HEK293T (cell line): ENCODE results near the gene ADCY9.

Experiments used
- CTCF ChIA-PET: fragments of 350-600 bp; formaldehyde crosslinking; extraction: SDS; loops from one replicate; lab custom pipeline; 2021; ENCODE audit warnings: antibody characterized with exemption, inconsistent platforms; lab: Yijun Ruan, JAX
- POLR2A ChIA-PET: fragments of 350-600 bp; formaldehyde crosslinking; extraction: SDS; loops from one replicate; lab custom pipeline; 2020; ENCODE audit warnings: antibody characterized with exemption, inconsistent platforms; lab: Yijun Ruan, JAX
- DNase-seq: peaks from one replicate; pipeline ENCODE4 v3.0.0; 2012; ENCODE audit warnings: mixed read lengths; ENCODE audit errors: extremely low spot score
- ARNT ChIP-seq: fragments of 450-650 bp; IDR thresholded peaks from 2 replicates; pipeline ENCODE4 v1.6.1; 2017; ENCODE audit warnings: mild to moderate bottlenecking
- BHLHE40 ChIP-seq: fragments of 450-650 bp; IDR thresholded peaks from 2 replicates; pipeline ENCODE4 v1.6.1; 2016; ENCODE audit warnings: mild to moderate bottlenecking, moderate library complexity, borderline replicate concordance
- CTBP1 ChIP-seq: fragments of 450-650 bp; IDR thresholded peaks from 2 replicates; pipeline ENCODE4 v1.6.1; 2016; ENCODE audit warnings: borderline replicate concordance
- ELF4 ChIP-seq: fragments of 450-650 bp; IDR thresholded peaks from 2 replicates; pipeline ENCODE4 v1.6.1; 2017; ENCODE audit warnings: antibody characterized with exemption
- FOXA1 ChIP-seq: fragments of 450-650 bp; IDR thresholded peaks from 2 replicates; pipeline ENCODE4 v1.6.1; 2016; ENCODE audit warnings: mild to moderate bottlenecking
- FOXK2 ChIP-seq: fragments of 450-650 bp; IDR thresholded peaks from 2 replicates; pipeline ENCODE4 v1.6.1; 2016; ENCODE audit warnings: mild to moderate bottlenecking
- FOXM1 ChIP-seq: fragments of 450-650 bp; IDR thresholded peaks from 2 replicates; pipeline ENCODE4 v1.6.1; 2017; ENCODE audit warnings: mild to moderate bottlenecking, borderline replicate concordance
- HDGF ChIP-seq: fragments of 450-650 bp; IDR thresholded peaks from 2 replicates; pipeline ENCODE4 v1.6.1; 2017; ENCODE audit warnings: antibody characterized with exemption, borderline replicate concordance
- L3MBTL2 ChIP-seq: fragments of 450-650 bp; conservative IDR thresholded peaks from 2 replicates; pipeline ENCODE4 v1.6.1; 2016; ENCODE audit warnings: mild to moderate bottlenecking
- LEF1 ChIP-seq: fragments of 450-650 bp; IDR thresholded peaks from 2 replicates; pipeline ENCODE4 v1.6.1; 2017; ENCODE audit warnings: mild to moderate bottlenecking, borderline replicate concordance
- NFRKB ChIP-seq: fragments of 450-650 bp; IDR thresholded peaks from 2 replicates; pipeline ENCODE4 v1.6.1; 2016; ENCODE audit warnings: mild to moderate bottlenecking, moderate library complexity
- SP1 ChIP-seq: fragments of 450-650 bp; IDR thresholded peaks from 2 replicates; pipeline ENCODE4 v1.6.1; 2017
- SUZ12 ChIP-seq: fragments of 450-650 bp; IDR thresholded peaks from 2 replicates; pipeline ENCODE4 v1.6.1; 2016; ENCODE audit warnings: mild to moderate bottlenecking
- TARDBP ChIP-seq: fragments of 450-650 bp; IDR thresholded peaks from 2 replicates; pipeline ENCODE4 v1.6.1; 2016
- ZNF384 ChIP-seq: fragments of 450-650 bp; IDR thresholded peaks from 2 replicates; pipeline ENCODE4 v1.6.1; 2016
- TF ChIP-seq, protein P1 (sequence below): fragments of 450-650 bp; IDR thresholded peaks from 2 replicates; pipeline ENCODE4 v1.6.1; 2016

ADCY9 gene

DNA sequence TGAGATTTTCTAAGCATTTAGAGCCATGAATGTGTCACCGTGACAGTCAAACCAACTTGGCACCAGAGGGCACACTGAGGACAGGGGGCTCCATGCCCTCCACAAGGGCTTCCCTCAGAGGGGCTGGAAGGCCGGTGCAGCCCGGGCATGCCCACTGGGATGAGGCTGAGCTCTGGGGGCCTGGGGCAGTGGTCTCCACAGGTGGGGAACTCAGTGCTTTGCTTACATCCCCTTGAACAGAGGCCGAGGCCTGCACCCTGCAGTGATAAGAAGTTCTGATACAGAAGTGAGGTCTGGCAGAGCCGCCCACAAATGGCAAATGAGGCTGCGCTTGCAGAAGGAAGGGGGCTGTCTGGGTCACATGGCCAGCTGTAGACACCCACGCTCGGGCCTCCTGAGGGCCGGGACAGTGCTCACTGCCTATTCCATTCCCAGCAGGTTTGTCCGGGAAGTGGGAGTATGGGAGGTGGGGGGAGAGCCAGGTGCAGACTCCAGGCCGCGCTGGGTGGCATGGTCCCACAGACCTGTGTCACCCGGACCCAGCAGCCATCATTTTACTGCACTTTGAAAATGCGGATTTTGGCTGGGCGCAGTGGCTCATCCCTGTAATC is 118.9 kb downstream of the ADCY9 start:
- POLR2A ChIA-PET = no interaction called here
- CTCF ChIA-PET = no interaction called here
- no peak for DNase-seq
- TF ChIP-seq SUZ12 (no peak), CTBP1 (no peak), LEF1 (no peak), SP1 (no peak), L3MBTL2 (no peak)

DNA sequence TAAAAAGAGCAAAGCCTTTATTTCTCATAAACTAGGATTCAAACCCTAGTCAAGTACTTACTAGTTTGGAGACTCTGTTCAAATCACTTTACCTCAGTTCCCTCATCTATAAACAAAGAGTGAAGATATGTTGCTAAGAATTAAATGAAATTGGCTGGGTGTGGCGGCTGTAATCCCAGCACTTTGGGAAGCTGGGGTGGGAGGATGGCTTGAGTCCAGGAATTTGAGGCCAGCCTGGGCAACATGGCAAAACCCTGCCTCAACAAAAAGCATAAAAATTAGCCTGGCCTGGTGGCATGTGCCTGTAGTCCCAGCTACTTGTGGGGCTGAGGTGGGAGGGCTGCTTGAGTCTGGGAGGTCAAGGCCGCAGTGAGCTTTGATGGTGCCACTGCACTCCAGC is 121.2 kb downstream of the ADCY9 start:
- POLR2A ChIA-PET = no interaction called here
- CTCF ChIA-PET = no interaction called here

DNA sequence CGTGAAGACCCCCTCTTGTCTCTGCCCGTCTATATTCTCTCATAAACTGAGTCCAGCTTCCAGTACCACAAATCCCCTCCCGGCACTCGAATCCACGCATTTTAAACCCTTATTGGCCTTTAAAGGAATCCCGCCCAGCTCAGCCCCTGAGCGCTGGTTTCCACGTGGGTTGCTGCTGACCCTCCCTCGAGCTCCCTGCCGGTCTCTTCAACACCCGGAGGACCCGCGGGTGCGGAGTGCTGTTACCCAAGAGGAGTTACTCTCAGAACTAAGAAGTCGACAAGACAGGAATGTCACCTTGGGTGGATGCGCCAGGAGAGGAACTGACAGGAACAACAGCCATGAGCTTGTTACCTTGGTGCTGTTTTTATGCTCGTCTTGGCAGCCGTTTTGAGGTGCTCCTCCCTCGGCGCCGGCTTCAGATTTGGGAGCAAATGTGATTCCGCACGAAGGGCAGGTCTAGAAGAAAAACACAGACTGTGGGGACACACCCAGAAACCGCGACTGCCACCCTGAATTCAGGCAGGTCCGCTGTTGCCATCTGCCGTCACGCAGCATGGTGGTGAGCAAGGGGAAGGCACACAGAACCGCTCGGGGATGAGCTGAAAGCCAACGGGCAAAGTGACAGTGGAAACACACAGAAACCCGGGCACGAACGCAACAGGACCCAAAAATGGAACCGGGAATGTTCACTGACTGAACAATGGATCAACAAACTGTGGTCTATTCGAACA is 123.0 kb downstream of the ADCY9 start:
- CTCF ChIA-PET = no interaction called here

More for the DNA sequence above, 121.2 kb downstream of the ADCY9 start:
- no peak for TF ChIP-seq L3MBTL2
- no peak for TF ChIP-seq HDGF
- TF ChIP-seq FOXM1 = no peak
- TF ChIP-seq FOXA1 = no peak
- TF ChIP-seq FOXK2 = no peak
- no peak for TF ChIP-seq ARNT
- no peak for TF ChIP-seq ZNF384
- TF ChIP-seq NFRKB = no peak
- no peak for TF ChIP-seq CTBP1
- TF ChIP-seq, protein P1, sequence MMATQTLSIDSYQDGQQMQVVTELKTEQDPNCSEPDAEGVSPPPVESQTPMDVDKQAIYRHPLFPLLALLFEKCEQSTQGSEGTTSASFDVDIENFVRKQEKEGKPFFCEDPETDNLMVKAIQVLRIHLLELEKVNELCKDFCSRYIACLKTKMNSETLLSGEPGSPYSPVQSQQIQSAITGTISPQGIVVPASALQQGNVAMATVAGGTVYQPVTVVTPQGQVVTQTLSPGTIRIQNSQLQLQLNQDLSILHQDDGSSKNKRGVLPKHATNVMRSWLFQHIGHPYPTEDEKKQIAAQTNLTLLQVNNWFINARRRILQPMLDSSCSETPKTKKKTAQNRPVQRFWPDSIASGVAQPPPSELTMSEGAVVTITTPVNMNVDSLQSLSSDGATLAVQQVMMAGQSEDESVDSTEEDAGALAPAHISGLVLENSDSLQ = no peak
- no peak for TF ChIP-seq BHLHE40
- TF ChIP-seq TARDBP = no peak
- TF ChIP-seq SUZ12 = no peak
- no peak for TF ChIP-seq SP1
- no peak for TF ChIP-seq ELF4
- no peak for TF ChIP-seq LEF1
- DNase-seq = no peak

DNA sequence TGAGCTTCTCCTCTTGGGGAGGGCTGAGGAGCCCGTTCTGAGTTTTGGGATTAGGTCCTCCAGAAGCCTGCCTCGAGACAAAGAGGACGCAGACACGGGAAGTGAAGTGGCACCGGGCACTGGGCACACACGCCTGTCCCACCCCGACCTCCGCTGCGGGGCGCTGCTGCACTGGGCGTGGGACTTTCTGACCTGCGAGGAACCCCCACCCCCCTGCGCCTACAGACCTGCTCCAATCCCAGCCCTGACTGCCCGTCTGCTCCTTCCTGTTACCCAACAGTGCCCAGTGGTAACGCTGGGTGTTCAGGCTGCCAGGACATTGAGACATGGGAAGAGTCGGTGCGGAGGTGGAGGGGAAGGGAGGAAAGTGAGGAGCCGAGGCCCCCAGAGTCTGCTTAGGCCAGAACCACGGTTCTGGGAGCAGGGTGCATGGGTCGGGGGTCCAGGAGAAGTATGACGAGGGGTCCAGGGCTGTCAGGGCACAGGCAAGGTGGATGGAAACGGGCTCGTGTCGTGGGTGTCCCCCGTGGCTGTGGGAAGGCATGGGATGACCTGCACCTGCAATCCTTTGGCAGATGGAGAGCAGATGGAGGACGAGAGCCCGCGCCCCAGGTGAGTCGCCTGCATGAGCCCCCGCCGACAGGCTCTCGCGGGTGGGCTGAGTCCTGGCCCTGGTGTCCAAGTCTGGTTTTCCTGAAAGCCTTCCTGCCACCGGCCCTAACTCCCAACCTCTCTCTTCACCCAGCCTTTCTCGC is 123.8 kb downstream of the ADCY9 start:
- TF ChIP-seq ELF4 (no peak), FOXM1 (no peak), BHLHE40 (no peak), LEF1 (no peak), CTBP1 (no peak), SP1 (no peak)
- ChIA-PET POLR2A (interaction anchor here (0.6 kb wide), 1 partner anchor 10 kb away, joined by 3 read pairs; no protein-coding TSS in a partner anchor), CTCF (no interaction called here)
- no peak for DNase-seq

More for the DNA sequence above, 123.0 kb downstream of the ADCY9 start:
- no peak for DNase-seq
- POLR2A ChIA-PET = interaction anchor here (0.6 kb wide), 1 partner anchor 10 kb away, joined by 3 read pairs; no protein-coding TSS in a partner anchor
- TF ChIP-seq L3MBTL2 (no peak), HDGF (no peak), LEF1 (no peak), TARDBP (no peak), ELF4 (no peak), CTBP1 (no peak), FOXM1 (no peak), NFRKB (no peak), ZNF384 (no peak), ARNT (no peak), FOXA1 (no peak), SUZ12 (no peak), FOXK2 (no peak), BHLHE40 (no peak), SP1 (no peak)
- TF ChIP-seq, protein P1 = no peak

DNA sequence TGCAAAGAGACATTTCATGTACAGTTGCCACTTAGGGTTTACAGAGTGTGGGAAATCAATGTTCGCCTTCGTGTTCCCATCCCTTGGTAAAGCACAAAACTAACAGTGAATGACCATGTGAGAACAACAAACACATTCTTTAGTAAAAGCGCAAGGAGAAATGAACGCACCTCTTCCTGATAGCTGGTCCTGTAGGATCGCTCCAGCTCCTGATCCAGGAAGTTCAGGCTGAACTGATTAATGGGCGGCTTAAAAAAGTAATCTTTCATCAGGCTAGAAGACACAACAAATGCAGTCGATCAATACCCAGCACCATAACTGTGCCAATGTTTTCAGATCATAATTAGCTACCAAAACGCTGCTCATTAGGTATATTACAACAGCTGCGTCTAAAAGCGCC is 127.4 kb downstream of the ADCY9 start:
- DNase-seq = no peak
- POLR2A ChIA-PET = no interaction called here
- TF ChIP-seq, protein P1 = no peak
- TF ChIP-seq FOXA1 (no peak), TARDBP (no peak), FOXK2 (no peak), CTBP1 (no peak), LEF1 (no peak), NFRKB (no peak), ZNF384 (no peak), ELF4 (no peak), ARNT (no peak), SUZ12 (no peak)
- CTCF ChIA-PET = no interaction called here

DNA sequence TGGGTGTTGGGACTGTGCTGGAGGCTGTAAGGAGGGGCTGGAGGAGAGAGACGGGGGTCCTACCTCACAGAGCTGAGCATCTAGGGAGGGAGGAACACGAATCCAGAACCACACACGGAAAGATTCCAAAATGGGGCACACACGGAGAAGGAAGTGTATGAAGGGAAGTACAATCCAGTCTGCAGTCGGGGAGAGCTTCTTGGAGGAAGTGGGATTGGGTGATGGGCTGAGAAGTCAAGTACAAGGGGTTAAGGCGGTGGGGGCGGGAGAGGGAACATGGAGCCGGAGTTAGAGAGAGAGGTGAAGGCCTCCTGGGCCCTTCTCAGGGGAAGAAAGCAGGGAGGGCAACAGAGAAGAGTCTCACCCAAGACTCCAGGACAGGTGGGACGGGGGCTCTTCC is 128.2 kb downstream of the ADCY9 start:
- DNase-seq = no peak
- ChIA-PET CTCF (no interaction called here), POLR2A (no interaction called here)
- no peak for TF ChIP-seq L3MBTL2
- TF ChIP-seq SUZ12 = no peak
- no peak for TF ChIP-seq TARDBP
- TF ChIP-seq ELF4 = no peak
- TF ChIP-seq BHLHE40 = no peak
- no peak for TF ChIP-seq NFRKB
- TF ChIP-seq, protein P1 = no peak
- no peak for TF ChIP-seq CTBP1
- no peak for TF ChIP-seq FOXK2
- TF ChIP-seq ZNF384 = no peak
- TF ChIP-seq SP1 = no peak
- TF ChIP-seq ARNT = no peak
- TF ChIP-seq FOXA1 = no peak
- no peak for TF ChIP-seq FOXM1
- no peak for TF ChIP-seq HDGF
- no peak for TF ChIP-seq LEF1
